Central memory CD4-positive, alpha-beta T cell (primary cell): ENCODE results near the gene CTSH.
"Not testable (repeated sequence)": the region's sequence is repeated elsewhere in the genome, so short reads cannot be mapped to it uniquely, and the experiment has no call there.

Experiments
- DNase-seq: peaks from one replicate; pipeline ENCODE4 v3.0.0; 2022

Gene CTSH

DNA sequence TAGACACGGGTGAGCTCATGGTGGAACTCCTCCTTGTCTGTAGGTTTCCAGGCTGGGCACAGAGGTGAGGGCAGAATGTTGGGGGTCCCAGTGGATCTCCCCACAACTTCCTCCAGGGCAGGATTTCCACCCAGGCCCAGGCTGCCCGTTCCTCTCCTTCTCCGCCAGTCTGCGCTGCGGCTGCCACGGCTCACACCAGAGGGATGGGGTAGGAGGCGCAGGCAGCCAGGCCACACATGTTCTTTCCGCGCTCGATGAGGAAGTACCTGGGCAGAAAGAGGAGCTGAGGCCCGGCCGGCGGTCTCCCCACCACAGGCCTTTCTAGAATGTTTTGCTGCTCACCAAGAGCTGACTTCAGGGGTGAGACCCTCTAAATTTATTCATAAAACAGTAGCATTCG lies 22.9 kb downstream of the CTSH start:
- DNase-seq, result no peak

DNA sequence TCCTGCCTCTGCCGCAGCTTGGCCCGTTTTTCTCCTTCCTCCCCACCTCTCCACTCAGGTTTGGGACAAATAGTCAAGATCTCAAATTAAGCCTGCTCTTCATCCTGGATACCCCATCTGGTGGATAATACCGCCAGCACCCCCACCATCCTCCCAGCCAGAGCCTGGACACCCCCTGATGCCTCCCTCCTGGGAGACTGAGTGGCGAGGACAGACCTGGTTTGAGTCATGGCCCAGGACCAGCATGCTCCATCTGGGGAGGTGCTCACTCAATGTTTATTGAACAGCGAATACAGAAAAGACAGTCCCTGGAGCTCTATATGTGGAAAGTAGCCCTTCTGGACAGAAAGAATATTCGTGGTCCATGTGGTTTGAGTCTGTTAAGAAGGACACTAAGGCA lies 23.3 kb downstream of the CTSH start:
- DNase-seq, result no peak

DNA sequence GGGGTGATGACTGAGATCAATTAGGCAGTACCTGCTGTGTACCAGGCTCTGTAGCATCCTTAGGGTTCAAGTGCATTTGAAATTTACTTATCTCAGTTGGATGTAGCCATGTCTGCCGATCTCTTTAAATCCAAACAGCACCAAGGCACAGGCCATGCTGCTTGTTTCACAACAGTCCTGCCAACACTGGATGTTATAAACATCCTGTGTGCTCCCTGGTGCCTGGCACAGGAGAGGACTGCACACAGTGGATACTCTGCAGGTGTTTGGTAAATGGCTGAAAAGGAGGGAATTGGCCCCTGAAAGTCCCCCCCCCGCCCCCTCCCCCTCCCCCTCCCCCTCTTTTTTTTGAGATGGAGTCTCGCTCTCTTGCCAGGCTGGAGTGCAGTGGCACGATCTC lies 27.0 kb downstream of the CTSH start:
- no peak for DNase-seq

DNA sequence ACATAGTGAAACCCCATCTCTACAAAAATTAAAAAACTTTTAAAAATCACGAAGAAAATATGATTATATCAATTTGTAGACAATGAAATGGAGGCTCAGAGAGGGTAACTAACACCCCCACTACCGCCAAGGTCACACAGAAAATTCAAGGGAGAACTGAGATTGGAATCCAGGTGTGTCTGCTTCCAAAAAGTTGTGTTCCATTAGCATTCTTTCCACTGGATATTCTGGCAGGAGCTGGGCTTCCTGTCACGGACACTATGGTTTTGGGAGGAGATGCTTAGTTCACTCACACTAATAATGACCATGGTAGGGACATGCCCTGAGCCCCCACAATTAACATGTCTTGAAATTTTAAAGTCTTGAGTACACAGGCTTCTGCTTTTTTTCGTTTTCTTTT lies 28.8 kb downstream of the CTSH start:
- no peak for DNase-seq

DNA sequence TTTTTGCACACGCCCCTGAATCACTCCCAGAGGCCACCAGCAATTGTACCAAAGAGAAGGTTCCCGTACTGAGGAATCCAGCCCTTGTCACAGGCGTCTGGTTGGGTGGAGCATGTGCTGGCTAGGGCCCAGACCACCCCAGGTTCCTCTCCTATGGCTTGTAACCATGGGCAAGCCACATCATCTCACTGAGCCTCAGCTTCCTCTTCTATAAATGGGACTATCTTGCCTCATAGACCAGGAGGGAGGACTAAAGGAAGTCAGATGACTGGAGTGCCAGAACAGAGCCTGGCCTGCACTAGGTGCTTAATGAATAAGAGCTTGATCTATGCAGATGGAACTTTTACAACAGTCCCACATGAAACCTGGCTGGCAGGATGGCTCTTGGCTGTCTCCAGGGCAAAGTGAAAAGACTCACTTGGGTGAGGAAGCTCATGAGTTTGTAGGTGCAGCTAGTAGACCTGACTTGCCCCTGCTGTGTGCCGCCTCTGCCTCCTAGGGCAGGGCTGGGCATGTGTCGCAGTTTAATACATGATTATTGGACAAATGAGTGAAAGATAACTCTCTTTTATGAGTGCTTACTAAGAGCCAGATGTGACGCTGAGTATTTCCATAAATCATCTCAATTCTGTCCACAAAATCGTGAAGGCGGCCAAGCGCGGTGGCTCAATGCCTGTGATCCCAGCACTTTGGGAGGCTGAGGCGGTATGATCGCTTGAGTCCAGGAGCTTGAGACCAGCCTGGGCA lies 29.3 kb downstream of the CTSH start:
- no peak for DNase-seq

DNA sequence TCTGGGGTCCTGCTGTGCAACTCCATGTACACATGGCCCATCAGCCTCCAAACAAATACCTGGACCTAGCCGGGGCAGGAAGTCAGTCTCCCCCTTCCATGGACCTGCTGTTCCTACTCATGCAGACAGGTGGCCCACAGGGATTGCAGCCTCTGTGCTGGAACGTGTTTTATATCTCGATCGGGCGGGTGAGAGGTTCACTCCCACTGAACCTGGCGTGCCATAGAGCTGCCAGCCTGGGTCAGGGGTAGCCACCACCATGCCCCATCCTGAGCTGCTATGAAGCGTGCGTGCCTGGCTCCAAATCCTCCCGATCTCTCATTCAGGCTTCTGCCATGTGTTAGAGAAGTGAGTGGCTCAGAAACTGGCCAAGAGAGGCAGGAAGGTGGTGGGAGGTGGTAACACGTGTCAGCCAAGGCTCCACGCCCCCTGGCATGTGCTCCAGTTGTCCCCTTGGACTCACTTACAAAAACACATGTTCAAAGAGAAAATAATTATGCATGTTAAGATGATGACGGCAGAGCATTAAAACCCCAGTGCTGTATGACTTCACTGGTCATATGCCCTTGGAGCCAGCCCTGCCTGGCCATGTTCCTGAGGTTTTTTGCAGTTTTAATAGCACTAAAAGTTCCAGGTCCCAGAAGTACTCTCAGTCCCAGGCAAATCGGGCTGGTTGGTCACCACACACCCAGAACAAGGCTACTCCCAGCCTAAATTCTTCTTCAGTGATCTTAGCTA lies 30.6 kb downstream of the CTSH start:
- no peak for DNase-seq

DNA sequence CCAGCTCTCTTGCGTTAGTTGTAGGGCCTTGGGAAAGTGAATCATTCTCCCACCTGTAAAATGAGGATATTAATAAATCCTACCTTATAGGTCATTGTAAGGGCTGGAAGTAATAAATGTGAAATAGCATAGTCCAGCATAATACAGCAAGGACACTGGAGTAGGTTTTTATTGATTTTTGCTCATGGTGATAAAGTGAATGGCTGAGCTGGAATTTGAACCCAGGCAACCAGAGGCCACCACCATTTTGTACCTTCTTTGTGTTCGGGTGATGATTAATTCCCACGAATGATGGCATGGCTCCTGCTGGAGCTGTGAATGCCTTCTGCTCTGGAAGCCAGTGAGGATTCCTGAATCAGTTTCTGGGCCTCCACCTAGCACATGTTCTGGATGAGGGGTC lies 31.8 kb downstream of the CTSH start:
- no peak for DNase-seq

DNA sequence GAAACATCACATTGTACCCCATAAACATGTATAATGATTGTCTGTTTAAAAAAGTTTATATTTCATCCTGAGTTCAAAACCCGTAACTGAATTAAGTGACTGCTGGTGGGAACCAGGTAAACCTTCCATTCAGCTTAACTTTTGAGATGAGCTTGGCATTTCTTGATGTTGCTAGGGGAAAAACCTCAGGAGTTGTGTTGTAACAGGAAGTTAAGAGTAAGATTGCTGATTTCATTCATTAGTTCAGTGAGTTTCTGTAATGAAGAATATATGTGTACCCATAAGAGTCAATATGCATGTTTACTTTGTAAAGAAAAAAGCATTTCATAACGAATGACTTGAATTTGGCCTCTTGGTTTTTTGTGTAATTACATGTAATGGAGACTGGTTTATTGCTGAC lies 32.5 kb downstream of the CTSH start:
- DNase-seq, result no peak

DNA sequence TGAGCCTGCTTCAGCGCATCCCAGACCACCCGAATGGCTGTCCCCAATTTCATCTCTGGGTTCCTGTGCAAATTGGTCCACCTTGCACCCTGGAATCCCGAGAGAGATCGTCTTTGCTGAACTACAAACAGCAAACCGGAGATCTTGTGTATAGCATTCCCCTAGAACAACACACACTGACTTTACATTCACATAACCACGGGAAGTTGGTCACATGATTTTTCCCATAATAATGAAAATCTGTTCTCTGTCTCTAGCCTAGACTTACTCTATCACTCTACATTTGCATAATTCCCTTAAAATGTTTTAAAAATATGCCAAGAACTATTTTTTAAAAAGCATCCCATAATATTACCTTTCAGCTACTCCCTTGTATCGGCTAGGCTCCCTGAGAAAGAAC lies 34.6 kb downstream of the CTSH start:
- DNase-seq, result no peak

DNA sequence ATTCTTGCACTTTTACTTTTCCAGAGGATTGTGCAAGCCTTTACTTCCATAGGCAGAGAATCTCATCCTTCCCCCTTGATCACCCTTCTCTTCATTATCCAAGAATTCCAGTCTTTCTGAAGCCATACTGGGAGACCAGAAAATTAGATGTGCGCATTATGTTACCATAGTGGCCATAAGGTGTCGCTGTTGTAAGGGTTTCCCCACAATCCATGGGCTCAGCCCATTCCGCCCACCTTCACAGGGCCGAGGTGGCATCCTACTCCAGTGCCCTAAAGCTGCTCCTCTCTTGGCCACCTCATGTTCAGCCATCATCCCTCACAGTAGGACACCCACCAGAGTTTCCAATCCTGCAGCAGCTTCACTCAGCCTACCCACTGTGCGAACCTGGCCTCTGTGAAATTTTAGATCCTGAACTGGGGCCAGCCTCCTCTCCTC lies 35.0 kb downstream of the CTSH start:
- peak; percentile 18 for DNase-seq

DNA sequence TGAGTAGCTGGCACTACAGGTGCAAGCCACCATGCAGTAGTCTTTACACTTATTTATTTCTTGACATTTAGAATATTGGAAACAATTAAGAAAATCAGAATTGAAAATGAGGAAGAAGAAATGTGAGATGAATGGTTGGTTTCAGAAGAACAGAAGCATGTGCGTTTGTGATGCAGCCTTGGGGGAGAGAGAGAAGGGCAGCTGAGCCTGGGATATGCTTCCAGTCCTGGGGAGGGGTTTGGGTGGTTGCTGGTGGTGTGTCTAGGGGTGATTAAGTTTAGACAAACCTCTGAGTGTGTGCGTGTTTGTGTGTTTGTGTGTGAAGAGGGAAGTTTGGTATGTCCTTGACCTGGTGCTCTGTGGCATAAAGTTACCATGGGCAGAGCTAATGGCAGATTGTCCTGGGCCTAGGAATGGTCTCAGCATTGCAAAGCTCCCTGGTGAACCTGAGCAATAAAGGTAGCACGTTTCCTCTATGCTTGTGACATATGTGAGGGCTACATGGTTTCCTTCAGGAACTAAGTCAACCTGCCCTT lies 35.6 kb downstream of the CTSH start:
- no peak for DNase-seq

DNA sequence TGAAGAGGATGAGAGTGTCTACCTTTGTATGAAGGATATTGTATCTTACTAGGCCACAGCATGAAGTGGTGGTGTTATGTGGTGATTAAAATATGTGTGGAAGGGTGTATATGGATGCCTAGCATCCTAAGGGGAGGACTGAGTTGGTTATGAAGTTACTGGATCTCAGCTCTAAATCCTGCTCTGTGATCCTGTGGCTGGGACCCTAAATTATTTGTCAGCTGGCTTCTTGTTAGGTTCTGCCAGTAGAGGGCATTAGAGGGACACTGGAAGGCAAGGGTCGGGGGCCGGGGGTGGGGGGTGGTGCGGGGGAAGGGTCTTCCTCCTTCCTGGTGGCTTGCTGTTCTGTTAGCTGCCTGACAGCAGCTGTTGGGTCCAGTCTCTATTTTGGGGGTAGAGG lies 37.3 kb downstream of the CTSH start:
- no peak for DNase-seq

DNA sequence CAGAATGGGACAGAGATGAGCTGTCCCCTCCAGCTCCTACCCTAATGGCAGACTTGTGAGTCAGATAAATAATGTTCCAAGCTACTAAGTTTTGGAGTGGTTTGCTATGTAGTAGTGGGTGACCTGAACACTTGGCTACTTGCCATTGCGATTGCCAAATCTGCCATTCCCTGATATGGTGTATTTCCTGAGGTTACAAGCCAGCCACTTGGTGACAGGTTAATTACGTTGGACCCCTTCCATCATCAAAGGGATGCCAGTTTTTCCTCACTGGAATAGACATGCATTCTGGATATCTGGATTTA lies 38.6 kb downstream of the CTSH start:
- DNase-seq, result no peak

DNA sequence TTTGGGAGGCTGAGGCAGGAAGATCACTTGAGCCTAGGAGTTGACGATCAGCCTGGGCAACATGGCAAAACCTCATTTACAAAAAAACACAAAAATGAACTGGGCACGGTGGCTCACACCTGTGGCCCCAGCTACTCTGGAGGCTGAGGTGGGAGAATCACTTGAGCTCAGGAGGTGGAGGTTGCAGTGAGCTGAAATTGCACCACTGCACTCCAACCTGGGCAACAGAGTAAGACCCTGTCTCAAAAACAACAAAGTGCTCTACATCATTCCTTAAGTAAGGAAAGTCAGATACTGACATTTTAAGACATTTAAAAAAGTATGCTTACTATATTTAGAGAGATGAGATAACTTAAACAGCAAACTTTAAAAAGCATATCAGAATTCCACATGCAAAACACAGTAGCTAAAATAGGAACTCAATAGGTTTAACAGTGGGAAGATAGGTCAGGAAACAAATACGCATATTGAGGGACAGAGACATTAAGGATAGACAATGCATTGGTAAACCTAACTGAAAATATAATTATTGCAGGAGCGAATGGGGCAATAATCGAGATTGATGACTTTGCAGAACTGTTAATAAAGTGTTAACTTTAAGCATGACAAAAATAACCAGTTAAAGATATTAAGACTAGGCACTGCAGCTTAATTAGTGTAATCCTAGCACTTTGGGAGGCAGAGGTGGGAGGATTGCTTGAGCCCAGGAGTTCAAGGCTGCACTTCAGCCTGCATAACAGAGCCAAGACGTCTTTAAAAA lies 40.1 kb downstream of the CTSH start:
- DNase-seq, result no peak

DNA sequence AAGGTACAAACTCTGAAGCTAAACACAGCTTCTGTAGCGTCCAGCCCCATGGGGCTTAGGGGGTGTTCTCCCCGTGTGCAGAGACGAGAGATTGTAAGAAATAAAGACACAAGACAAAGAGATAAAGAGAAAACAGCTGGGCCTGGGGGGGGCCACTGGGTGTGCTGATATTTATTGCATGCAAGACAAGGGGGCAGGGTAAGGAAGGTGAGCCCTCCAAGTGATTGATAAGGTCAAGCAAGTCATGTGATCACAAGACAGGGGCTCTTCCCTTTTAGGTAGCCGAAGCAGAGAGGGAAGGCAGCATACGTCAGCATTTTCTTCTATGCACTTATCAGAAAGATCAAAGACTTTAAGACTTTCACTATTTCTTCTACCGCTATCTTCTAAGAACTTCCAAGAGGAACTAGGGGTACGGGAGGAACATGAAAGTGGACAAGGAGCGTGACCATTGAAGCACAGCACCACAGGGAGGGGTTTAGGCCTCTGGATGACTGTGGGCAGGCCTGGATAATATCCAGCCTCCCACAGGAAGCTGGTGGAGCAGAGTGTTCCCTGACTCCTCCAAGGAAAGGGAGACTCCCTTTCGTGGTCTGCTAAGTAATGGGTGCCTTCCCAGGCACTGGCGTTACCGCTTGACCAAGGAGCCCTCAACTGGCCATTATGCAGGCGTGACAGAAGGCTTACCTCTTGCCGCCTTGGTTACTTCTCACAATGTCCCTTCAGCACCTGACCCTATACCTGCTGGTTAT lies 42.4 kb downstream of the CTSH start:
- not testable (repeated sequence) for DNase-seq

DNA sequence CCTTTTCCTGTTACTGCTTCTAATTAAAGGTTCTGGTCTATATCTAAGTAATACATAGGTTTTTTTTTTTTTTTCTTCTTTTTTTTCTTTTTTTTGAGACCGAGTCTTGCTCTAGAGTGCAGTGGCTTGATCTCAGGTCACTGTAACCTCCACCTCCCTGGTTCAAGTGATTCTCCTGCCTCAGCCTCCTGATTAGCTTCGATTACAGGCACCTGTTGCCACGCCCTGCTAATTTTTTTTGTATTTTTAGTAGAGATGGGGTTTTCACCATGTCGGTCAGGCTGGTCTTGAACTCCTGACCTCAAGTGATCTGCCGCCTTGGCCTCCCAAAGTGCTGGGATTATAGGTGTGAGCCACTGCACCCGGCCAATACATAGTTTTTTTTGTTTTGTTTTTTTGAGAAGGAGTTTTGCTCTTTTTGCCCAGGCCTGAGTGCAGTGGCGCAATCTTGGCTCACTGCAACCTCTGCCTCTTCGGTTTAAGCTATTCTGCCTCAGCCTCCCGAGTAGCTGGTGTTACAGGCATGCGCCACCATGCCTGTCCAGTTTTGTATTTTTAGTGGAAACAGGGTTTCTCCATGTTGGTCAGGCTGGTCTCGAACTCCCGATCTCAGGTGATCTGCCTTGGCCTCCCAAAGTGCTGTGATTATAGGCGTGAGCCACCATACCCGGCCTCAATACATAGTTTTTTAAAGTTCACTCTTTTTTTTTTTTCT lies 43.9 kb downstream of the CTSH start:
- not testable (repeated sequence) for DNase-seq

DNA sequence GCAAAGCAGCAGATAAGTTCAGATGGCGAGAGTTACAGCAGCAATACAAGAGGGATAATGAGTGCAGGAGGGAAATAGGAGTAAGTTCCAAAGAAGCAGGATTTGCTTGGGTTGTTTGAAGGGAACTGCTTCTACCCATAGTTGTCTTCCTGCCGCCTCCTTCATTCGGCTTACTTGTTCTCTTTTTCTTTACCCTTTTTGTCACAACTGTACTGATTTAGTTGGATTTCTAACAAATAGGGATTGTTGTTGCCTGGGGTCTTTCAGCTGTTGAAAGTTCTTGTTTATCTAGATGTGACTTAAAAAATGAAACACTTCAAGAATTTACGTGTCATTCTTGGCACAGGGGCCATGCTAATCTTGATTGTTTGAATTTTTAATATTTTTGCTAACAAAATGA lies 46.3 kb downstream of the CTSH start:
- no peak for DNase-seq

DNA sequence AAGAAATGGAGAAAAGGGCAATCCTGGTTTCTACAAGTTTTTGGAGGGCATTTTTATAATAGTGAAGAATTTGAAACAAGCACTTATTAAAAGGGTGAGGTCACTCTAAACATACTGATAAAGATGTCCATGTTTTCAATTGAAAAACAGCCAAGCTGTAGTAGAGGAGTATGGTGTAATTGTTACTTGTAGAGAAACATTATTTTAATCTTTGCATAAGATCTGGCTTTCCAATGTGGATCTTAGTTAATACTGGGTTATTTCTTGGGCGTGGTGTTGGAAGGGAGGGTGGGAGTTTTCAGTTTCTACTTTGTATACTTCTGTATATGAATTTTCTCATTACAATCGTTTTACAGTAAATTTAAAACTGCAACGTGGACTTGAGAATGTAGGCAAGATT lies 49.4 kb downstream of the CTSH start:
- DNase-seq, result no peak

DNA sequence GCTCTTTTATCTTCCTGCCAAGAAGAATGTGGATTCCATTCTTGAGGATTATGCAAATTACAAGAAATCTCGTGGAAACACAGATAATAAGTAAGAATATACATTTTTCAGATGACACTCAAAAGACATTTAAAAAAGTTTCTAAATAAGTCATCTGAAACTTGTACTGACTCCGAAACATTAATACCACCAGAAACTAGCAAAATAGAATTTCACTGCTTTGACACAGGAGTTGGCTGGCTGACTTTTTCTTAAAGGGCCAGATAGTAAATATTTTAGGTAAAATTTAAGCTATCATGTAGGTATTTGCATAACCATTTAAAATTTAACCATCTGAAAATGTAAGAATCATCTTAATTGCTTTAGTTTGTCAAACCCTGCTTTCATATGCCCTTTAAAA lies 51.3 kb downstream of the CTSH start:
- DNase-seq, result no peak

DNA sequence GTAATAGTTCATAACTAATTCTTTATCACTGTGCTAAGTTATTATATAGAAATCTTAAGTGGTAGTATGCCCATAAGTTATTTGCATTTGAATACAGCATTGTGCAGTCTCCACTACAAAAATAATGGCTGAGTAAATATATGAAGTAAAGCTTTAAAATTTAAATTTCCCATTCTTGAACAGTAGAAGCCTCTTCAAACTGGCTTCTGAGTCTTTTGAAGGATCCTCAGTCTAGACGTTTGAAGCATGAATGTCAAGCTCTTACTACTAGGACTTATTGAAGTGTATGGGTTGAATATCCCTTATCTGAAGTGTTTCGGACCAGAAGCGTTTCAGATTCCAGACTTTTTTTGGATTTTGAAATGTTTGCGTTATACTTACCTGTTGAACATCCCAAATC lies 55.8 kb downstream of the CTSH start:
- no peak for DNase-seq

DNA sequence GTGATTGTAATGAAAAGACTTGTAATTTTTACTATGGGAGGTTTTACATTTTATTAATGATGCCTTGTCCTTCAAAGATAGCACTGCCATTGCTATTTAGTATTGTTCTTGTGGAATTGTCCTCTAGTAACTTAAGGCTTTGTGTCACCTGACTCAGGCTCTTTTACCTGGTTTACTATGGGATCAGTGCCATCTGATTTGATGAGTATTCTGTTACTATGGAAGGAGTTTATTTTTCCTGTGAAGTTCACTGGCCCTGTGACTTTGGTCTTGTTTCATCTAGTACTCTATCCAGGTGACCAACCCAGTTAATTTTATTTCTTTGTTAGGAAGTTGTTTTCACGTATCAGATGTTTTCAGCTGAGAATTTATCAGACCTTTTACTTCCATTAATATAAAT lies 63.2 kb downstream of the CTSH start:
- no peak for DNase-seq

DNA sequence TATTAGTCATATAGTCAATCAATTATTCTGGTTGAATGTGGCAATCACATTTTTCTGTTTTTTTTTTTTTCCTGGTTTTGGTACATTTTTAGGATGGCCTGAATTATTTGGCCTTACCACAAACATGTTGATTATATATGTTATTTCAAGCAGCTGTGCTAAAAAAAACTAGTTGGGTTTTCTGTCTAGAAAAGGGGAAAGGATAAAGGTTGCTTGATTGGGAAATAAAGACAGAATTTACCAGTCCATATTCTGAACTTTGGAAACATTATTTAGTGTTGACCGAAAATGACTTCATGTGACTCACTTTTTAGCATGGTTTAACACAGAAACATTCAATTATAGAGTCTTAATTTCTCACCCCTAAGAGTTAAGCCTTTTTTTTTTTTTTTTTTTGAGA lies 64.0 kb downstream of the CTSH start:
- DNase-seq, result no peak

DNA sequence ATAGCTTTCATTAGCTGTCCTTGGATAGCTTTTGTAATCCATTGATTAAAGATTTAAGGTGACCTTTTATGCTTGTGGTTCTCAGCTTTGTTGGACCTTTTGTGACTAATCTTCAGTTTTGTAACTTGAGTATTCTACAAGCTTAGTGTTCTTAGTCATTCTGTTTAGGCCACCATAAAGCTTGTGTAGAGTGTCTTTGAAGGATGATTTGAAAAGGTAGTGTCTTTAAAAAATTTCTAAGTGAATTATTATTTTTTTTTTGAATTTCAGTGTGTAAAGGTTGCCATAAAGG lies 64.7 kb downstream of the CTSH start:
- no peak for DNase-seq
